ENCODE measurements around the gene ZNF444.

DNA sequence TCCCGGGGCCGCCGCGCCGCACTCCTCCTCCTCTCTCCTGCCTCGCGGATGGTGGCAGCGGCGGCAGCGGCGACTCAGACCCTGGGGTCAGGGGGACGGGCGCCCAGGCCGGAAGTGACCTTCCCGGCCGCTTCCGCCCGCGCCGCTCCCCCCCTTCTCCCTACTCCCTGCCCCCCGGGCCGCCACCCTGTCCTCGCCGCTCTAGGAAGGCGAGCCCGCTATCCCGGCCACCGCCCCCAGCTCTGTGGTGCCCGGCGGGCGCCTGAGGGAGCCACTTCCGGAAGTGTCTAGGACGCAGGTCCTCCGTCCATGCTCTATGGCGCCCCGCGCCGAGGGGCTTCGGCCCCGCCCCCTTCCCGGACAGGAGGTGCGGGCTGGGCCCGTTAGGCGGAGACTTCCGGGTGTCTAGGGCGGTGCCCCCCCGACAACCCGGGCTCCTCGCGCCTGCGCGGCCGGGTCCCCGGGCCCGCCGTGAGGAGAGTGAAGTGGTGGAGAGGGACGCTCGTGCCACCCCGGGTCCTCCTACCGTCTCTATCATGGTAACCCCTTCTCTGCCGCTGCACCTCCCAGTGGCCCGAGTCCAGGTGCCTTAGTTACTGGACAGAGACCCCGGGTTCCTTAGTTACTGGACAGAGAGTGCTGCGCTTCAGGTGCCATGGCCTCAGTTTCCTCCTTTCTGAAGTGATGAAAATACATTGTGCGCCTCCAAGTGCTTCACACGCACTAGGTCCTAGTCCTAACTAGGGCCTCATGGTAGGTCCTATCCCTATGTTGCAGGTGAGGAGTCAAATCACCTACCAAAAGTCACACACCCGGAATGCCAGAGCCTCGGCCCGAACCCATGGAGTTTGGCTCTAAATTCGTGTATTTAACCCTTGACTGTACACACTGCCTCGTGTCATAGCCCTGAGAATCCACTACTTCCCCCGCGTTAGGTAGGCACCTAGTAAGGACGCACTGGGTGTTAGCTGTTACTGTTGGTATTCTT, 19.6 kb upstream of the ZNF444 start, which contains the start of gene ZNF787:
- peak in 2 of 3 donors; percentile 22 to 49 for TF ChIP-seq POLR2A (IDR thresholded peaks at IDR 0.05)
- TF ChIP-seq, protein P1, sequence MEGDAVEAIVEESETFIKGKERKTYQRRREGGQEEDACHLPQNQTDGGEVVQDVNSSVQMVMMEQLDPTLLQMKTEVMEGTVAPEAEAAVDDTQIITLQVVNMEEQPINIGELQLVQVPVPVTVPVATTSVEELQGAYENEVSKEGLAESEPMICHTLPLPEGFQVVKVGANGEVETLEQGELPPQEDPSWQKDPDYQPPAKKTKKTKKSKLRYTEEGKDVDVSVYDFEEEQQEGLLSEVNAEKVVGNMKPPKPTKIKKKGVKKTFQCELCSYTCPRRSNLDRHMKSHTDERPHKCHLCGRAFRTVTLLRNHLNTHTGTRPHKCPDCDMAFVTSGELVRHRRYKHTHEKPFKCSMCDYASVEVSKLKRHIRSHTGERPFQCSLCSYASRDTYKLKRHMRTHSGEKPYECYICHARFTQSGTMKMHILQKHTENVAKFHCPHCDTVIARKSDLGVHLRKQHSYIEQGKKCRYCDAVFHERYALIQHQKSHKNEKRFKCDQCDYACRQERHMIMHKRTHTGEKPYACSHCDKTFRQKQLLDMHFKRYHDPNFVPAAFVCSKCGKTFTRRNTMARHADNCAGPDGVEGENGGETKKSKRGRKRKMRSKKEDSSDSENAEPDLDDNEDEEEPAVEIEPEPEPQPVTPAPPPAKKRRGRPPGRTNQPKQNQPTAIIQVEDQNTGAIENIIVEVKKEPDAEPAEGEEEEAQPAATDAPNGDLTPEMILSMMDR (IDR thresholded peaks at IDR 0.05 in 8 of 11, conservative IDR thresholded peaks at IDR 0.05 in 3 of 11): peak in 3 of 11 experiments; percentile 19 to 28 (median 20)
